Breast epithelium (tissue), 4 donors: ENCODE data around the gene SLC37A4. TPM values are rescaled to one million over a fixed set of nuclear protein-coding genes. Genes with fewer than 3 reads are reported as not detected.
"Not testable (repeated sequence)": the region's sequence is repeated elsewhere in the genome, so short reads cannot be mapped to it uniquely, and the experiment has no call there.

Source experiments
- DNase-seq, 2 donors: peaks; one replicate each; pipeline ENCODE4 v3.0.0-alpha.2; 2019; ENCODE audit warnings: low spot score in 2 of 2
- H3K27ac ChIP-seq, 2 donors: fragments of 200-600 bp; sonication (generic) in 1 of 2; one replicate each; pipeline ENCODE4 v1.5.1; 2016 to 2019; ENCODE audit warnings: mild to moderate bottlenecking in 1 of 2
- H3K27me3 ChIP-seq, 2 donors: fragments of 200-600 bp; sonication (generic) in 1 of 2; one replicate each; pipeline versions ENCODE4 v1.5.1 to v1.6.0; 2017 to 2019; ENCODE audit warnings: control low read depth in 1 of 2, mild to moderate bottlenecking in 1 of 2
- H3K36me3 ChIP-seq: fragments of 200-600 bp; one replicate; pipeline ENCODE4 v1.5.1; 2019
- H3K4me1 ChIP-seq, 2 donors: fragments of 200-600 bp; sonication (generic); one replicate each; pipeline ENCODE4 v1.5.1; 2016 to 2019; ENCODE audit warnings: control low read depth in 1 of 2
- H3K4me3 ChIP-seq, 3 donors: fragments of 200-600 bp; sonication (generic); 1 replicate in 2 of 3; 2 replicates in 1 of 3; pipeline ENCODE4 v1.5.1; 2016 to 2019; ENCODE audit warnings: mild to moderate bottlenecking in 3 of 3, moderate library complexity in 2 of 3
- H3K9me3 ChIP-seq, 2 donors: fragments of 200-600 bp; sonication (generic) in 1 of 2; one replicate each; pipeline ENCODE4 v1.5.1; 2016 to 2019; ENCODE audit warnings: control low read depth in 1 of 2
- POLR2A ChIP-seq: fragments of 450-650 bp; IDR thresholded peaks from one replicate; pipeline ENCODE4 v1.6.1; 2016; ENCODE audit warnings: antibody characterized with exemption, mild to moderate bottlenecking, moderate library complexity
- POLR2AphosphoS5 ChIP-seq, 3 donors: sonication (generic); formaldehyde crosslinking; IDR thresholded peaks; one replicate each; pipeline ENCODE4 v1.6.1; 2017; ENCODE audit warnings: antibody characterized with exemption in 3 of 3
- intact Hi-C: fragments of 100-400 bp; cut with DNase I; formaldehyde crosslinking; loops from one replicate; pipeline ENCODE4 v1.15.1; 2023; ENCODE audit warnings: low total_unique reads
- total RNA-seq, 3 donors: library from RNA; depleted of rRNA; stranded (reverse); fragments of >200 nt; gene quantifications; one replicate each; pipeline ENCODE4 v1.1.0, GENCODE V29; 2016
- TF ChIP-seq, protein P1 (sequence below), 3 donors: fragments of 450-650 bp; IDR thresholded peaks; one replicate each; pipeline ENCODE4 v1.5.1; 2016 to 2017; ENCODE audit warnings: antibody characterized with exemption in 3 of 3, mild to moderate bottlenecking in 3 of 3, moderate library complexity in 3 of 3

SLC37A4 gene
- total RNA-seq, 3 donors from 2014 or later: 21.8 to 25.9 (median 25.3) TPM

- no peak overlapping the region for H3K4me3 ChIP-seq
- no peak for DNase-seq
- intact Hi-C loops: no loop called here
- no peak overlapping the region for H3K27ac ChIP-seq
- no peaks in the 10 kb centered on the region for H3K4me1 ChIP-seq
- H3K36me3 ChIP-seq: peaks cover 6% of the 10 kb centered on the region
- no peaks in the 10 kb centered on the region for H3K9me3 ChIP-seq
- H3K27me3 ChIP-seq: no peaks in the 10 kb centered on the region
- TF ChIP-seq, protein P1, sequence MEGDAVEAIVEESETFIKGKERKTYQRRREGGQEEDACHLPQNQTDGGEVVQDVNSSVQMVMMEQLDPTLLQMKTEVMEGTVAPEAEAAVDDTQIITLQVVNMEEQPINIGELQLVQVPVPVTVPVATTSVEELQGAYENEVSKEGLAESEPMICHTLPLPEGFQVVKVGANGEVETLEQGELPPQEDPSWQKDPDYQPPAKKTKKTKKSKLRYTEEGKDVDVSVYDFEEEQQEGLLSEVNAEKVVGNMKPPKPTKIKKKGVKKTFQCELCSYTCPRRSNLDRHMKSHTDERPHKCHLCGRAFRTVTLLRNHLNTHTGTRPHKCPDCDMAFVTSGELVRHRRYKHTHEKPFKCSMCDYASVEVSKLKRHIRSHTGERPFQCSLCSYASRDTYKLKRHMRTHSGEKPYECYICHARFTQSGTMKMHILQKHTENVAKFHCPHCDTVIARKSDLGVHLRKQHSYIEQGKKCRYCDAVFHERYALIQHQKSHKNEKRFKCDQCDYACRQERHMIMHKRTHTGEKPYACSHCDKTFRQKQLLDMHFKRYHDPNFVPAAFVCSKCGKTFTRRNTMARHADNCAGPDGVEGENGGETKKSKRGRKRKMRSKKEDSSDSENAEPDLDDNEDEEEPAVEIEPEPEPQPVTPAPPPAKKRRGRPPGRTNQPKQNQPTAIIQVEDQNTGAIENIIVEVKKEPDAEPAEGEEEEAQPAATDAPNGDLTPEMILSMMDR (IDR thresholded peaks at IDR 0.05): no peak
These were observed 12.2 kb upstream of the SLC37A4 start for GRCh38 chr11:119042927-119043326.

DNA sequence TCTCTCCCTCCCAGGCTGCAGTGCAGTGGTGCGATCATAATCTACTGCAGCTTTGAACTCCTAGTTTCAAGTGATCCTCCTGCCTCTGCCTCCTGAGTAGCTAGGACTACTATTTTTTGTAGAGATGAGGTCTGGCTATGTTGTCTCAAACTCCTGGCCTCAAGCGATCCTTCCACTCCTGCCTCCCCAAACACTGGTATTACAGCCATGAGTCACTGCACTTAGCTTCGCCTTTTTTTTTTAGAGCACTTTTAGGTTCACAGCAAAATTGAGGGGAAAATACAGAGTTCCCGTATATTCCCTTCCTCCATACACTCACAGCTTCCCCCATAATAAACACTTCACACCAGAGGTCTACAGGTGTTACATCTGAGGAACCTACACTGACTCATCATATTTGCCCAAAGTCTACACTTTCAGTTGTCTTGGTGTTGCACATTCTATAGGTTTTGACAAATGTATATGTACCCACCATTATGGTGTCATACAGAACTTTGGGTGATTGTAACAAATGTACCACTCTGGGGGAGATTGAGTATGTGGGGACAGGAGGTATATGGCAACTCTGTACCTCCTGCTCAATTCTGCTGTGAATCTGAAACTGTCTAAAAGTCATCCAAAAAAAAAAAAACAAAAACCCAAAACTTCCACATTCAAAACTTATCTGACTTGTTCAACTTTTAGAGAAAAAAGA, 11.3 kb upstream of the SLC37A4 start:
- no peak overlapping the region for H3K27ac ChIP-seq
- intact Hi-C loops: no loop called here
- TF ChIP-seq, protein P1 (IDR thresholded peaks at IDR 0.05): no peak
- TF ChIP-seq POLR2A (no peak), POLR2AphosphoS5 (IDR thresholded peaks at IDR 0.05) (no peak)
- no peaks in the 10 kb centered on the region for H3K9me3 ChIP-seq
- no peaks in the 10 kb centered on the region for H3K36me3 ChIP-seq
- H3K4me3 ChIP-seq: no peak overlapping the region
- no peaks in the 10 kb centered on the region for H3K4me1 ChIP-seq
- no peaks in the 10 kb centered on the region for H3K27me3 ChIP-seq
- no peak for DNase-seq

DNA sequence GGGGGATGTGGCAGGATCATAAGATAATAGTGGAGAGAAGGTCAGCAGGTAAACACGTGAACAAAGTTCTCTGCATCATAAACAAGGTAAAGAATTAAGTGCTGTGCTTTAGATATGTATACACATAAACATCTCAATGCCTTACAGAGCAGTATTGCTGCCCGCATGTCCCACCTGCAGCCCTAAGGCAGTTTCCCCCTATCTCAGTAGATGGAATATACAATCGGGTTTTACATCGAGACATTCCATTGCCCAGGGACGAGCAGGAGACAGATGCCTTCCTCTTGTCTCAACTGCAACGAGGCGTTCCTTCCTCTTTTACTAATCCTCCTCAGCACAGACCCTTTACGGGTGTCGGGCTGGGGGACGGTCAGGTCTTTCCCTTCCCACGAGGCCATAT, 8.8 kb upstream of the SLC37A4 start:
- H3K36me3 ChIP-seq, intact Hi-C loops, H3K4me1 ChIP-seq, H3K27ac ChIP-seq, H3K27me3 ChIP-seq, H3K4me3 ChIP-seq, H3K9me3 ChIP-seq, DNase-seq: not testable (repeated sequence)

GRCh38 chr11:119038884-119039283, 8.2 kb upstream of the SLC37A4 start:
- TF ChIP-seq, protein P1 (IDR thresholded peaks at IDR 0.05): no peak
- no peak for TF ChIP-seq POLR2A
- no peaks in the 10 kb centered on the region for H3K9me3 ChIP-seq
- H3K27me3 ChIP-seq: no peaks in the 10 kb centered on the region
- DNase-seq: no peak
- H3K4me3 ChIP-seq: no peak overlapping the region
- no peaks in the 10 kb centered on the region for H3K4me1 ChIP-seq
- intact Hi-C loops: no loop called here
- H3K27ac ChIP-seq: no peak overlapping the region
- no peaks in the 10 kb centered on the region for H3K36me3 ChIP-seq

DNA sequence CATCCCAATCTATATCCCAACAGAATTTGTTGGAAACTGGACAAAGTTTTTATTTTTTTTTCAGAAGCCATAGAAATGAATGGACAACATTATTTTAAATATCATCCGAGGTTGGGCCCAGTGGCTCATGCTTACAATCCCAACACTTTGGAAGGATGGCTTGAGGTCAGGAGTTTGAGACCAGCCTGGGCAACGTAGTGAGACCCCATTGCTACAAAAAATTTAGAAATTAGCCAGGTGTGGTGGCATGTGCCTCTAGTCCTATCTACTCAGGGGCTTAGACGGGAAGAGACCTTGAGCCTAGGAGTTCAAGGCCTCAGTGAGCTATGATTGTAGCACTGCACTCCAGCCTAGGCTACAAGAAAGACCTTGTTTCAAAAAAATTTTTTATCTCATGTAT, 4.1 kb upstream of the SLC37A4 start:
- intact Hi-C loops: no loop called here

GRCh38 chr11:119033421-119033820, 2.7 kb upstream of the SLC37A4 start:
- H3K36me3 ChIP-seq, DNase-seq, intact Hi-C loops: not testable (repeated sequence)

More for the DNA sequence above, 4.1 kb upstream of the SLC37A4 start:
- no peak overlapping the region for H3K27ac ChIP-seq
- peaks cover 0 to 2% of the 10 kb centered on the region in 2 donors for H3K4me1 ChIP-seq
- no peaks in the 10 kb centered on the region for H3K9me3 ChIP-seq
- no peaks in the 10 kb centered on the region for H3K27me3 ChIP-seq
- H3K4me3 ChIP-seq: no peak overlapping the region
- TF ChIP-seq POLR2A: no peak
- no peak for TF ChIP-seq POLR2AphosphoS5 (IDR thresholded peaks at IDR 0.05)
- TF ChIP-seq, protein P1 (IDR thresholded peaks at IDR 0.05): no peak
- no peak for DNase-seq
- H3K36me3 ChIP-seq: no peaks in the 10 kb centered on the region

More at GRCh38 chr11:119033421-119033820, 2.7 kb upstream of the SLC37A4 start:
- H3K27me3 ChIP-seq, H3K27ac ChIP-seq, H3K9me3 ChIP-seq, H3K4me3 ChIP-seq: not testable (repeated sequence)
- peaks cover 0 to 16% of the 10 kb centered on the region in 2 donors for H3K4me1 ChIP-seq
